ENCODE data around the gene ZNF675. TPM values are rescaled to one million over a fixed set of nuclear protein-coding genes. Genes with fewer than 3 reads are reported as not detected.

The ZNF675 gene
- total RNA-seq (2016; rRNA removed; fragmentation: Illumina TruSeq; extraction: Trizol) (12.8 and 13.1 TPM in 2 replicates), polyA plus RNA-seq (2011; rRNA removed) (2.5 and 3.1 TPM in 2 replicates), polyA minus RNA-seq (2011; rRNA and poly(A)+ RNA removed; ENCODE audit: low replicate concordance) (4.2 and 10.8 TPM in 2 replicates), Bru-seq, nascent RNA (percentile 47 among the genes with signal in this experiment), BruChase-seq, experiment 1, labeled RNA remaining after a 6-hour chase (percentile 45 among the genes with signal in this experiment), BruChase-seq, experiment 2, labeled RNA remaining after a 2-hour chase (percentile 53 among the genes with signal in this experiment)
- 2.5 and 3.8 TPM in 2 replicates for total RNA-seq (2016; cell fraction: cytosol; rRNA removed; fragmentation: Illumina TruSeq; extraction: Trizol; ENCODE audit: low read depth)
- total RNA-seq (2016; cell fraction: insoluble cytoplasmic fraction; rRNA removed; fragmentation: Illumina TruSeq; extraction: Trizol), result 11.9 and 14.7 TPM in 2 replicates
- total RNA-seq (2016; cell fraction: membrane; rRNA removed; fragmentation: Illumina TruSeq; extraction: Trizol), result 4.5 and 7.3 TPM in 2 replicates
- 20.1 and 21.7 TPM in 2 replicates for total RNA-seq (2016; cell fraction: nucleus; rRNA removed; fragmentation: Illumina TruSeq; extraction: Trizol)
- polyA plus RNA-seq (2011; cell fraction: cytosol; rRNA removed), result 1.5 and 2.3 TPM in 2 replicates
- 1.9 and 2.6 TPM in 2 replicates for polyA plus RNA-seq (2011; cell fraction: nucleus; rRNA removed)
- polyA plus RNA-seq (2012), result 2.4 and 3.5 TPM in 2 replicates
- polyA plus RNA-seq (2016; cell fraction: cytosol; fragmentation: Illumina TruSeq; extraction: Trizol; ENCODE audit: low read depth), result 0.59 and 1.2 TPM in 2 replicates
- polyA plus RNA-seq (2016; cell fraction: insoluble cytoplasmic fraction; fragmentation: Illumina TruSeq; extraction: Trizol; ENCODE audit: low read depth), result 8.6 and 9.0 TPM in 2 replicates
- polyA plus RNA-seq (2016; cell fraction: membrane; fragmentation: Illumina TruSeq; extraction: Trizol; ENCODE audit: low read depth), result 1.5 and 2.4 TPM in 2 replicates
- polyA plus RNA-seq (2016; cell fraction: nucleus; fragmentation: Illumina TruSeq; extraction: Trizol; ENCODE audit: insufficient read depth, low read depth), result 17.8 and 18.3 TPM in 2 replicates
- 2.9 and 4.1 TPM in 2 replicates for polyA minus RNA-seq (2011; cell fraction: cytosol; rRNA and poly(A)+ RNA removed)
- polyA minus RNA-seq (2011; cell fraction: nucleus; rRNA and poly(A)+ RNA removed), result 11.8 and 14.4 TPM in 2 replicates
- long read RNA-seq, experiment 1, transcript ZNF675-201 (4 exons, 2,301 nt), result major isoform, 5 of 8 reads
- long read RNA-seq, experiment 1, partial matches to known transcripts, result 0 of 8 reads
- long read RNA-seq, experiment 1, other reads (novel, unspliced or antisense), result 3 of 8 reads
- long read RNA-seq, experiment 2, full-length matches to known transcripts, result 4 of 7 reads
- long read RNA-seq, experiment 2, partial matches to known transcripts, result 0 of 7 reads
- long read RNA-seq, experiment 2, other reads (novel, unspliced or antisense), result 3 of 7 reads

DNA sequence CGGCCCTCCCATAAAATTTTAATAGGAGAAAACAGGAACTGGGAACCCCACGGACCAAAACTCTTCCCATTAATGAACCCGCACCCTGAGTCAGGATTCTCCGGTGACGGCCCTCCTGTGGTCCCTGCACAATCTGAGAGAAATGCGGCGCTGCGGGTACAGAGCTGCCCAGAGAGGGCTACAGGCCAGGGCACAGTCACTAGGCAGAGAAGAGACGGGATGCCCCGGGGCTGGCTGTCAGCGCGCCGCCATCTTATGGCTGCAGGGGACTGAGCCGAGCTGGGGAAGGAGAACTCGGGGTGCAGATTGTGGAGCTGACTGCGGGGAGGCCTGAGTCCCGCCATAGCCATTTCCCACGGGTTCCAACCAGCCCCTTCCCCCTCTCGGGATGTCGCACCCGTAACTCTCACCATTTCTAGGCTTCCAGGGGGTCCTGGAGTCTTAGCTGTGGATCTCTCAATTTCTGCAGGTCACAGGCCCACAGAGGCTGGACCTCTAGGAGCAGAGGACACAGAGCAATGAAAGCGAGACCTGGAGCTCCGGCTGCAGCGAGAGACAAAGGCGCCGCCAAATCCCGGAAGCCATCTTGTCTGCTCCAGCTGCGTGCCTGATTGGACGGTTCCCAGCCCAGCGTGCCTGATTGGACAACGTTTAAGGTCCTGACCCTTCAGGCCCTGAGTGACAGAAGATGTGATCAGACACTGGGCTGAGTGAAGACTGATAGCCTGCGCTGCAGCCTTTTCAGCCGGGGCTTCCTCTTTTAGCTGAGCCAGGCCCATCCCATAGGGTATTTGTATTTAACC is at the start of gene ZNF675:
ZNF675 (minus strand) TSS at position 592 of the 803 bp plus-strand sequence; CDS start at position 413, 179 bp downstream.
- Histone ChIP-seq H4K20me1 (ENCODE audit: insufficient read depth, low read length) (no peaks in the 10 kb centered on the region), H3K4me1 (ENCODE audit: insufficient read depth, low read length) (peaks cover 20% of the 10 kb centered on the region), H3K27me3 (ENCODE audit: control insufficient read depth in 1 of 2, insufficient read depth in 2 of 2, low read length in 2 of 2) (no peaks in the 10 kb centered on the region), H3K27ac (ENCODE audit: extremely low read length, insufficient read depth, low read length) (peak within 1 kb of the TSS; percentile 92), H3K4me2 (ENCODE audit: low read depth, low read length) (peak within 1 kb of the TSS; percentile 78), H2AFZ (ENCODE audit: low read length) (peak within 1 kb of the TSS; percentile 61), H3K9me3 (ENCODE audit: low read length) (no peaks in the 10 kb centered on the region), H3K9ac (ENCODE audit: insufficient read depth, low read depth, low read length) (peak within 1 kb of the TSS; percentile 84), H3K79me2 (ENCODE audit: insufficient read depth, low read length) (peaks cover 20% of the 10 kb centered on the region), H3K4me3 (replicated peaks in 1 of 3; ENCODE audit: insufficient read depth in 1 of 3, low read depth in 2 of 3, low read length in 3 of 3) (peak within 1 kb of the TSS; percentile 91 to 97 (median 95)), H3K36me3 (replicated peaks in 1 of 2; ENCODE audit: control insufficient read depth in 1 of 2, insufficient read depth in 2 of 2, low read length in 2 of 2) (no peaks in the 10 kb centered on the region)
- FAIRE-seq (peak; percentile 83), DNase-seq (ENCODE audit: low spot score) (peak; percentile 92), ATAC-seq (peak; percentile 97)
- POLR2A ChIA-PET, result interaction anchor here (0.9 to 1.5 kb wide), 5 partner anchors 12 to 413 kb away, joined by 3 to 12 read pairs (median 4); partner anchors contain the start of gene ZNF91
- in situ Hi-C loops (cut with HindIII; ENCODE audit: extremely low pct_ligation_motif_present, low pct_unique_long_range_greater_than_20kb), result loop anchor here (10.0 kb wide), 1 partner anchor 292 kb away; the partner anchor contains the start of gene ZNF91
- TSS peak; percentile 73 for BruUV-seq (replicated peaks)
- under 1% methylated on average over 21 of the region's 33 CpGs for WGBS (ENCODE audit: low lambda C conversion rate)
- CTCF ChIA-PET (ENCODE audit: low intra/inter-chr PET ratio, low total read pairs), result no interaction called here
- intact Hi-C loops (cut with micrococcal nuclease; ENCODE audit: unreplicated experiment), result no loop called here
- peak; percentile 35; the same call in 1 of the 2 replicates for TF ChIP-seq SP2 (CRISPR knock-in tag; IDR thresholded peaks at IDR 0.05)
- TF ChIP-seq, protein P1, sequence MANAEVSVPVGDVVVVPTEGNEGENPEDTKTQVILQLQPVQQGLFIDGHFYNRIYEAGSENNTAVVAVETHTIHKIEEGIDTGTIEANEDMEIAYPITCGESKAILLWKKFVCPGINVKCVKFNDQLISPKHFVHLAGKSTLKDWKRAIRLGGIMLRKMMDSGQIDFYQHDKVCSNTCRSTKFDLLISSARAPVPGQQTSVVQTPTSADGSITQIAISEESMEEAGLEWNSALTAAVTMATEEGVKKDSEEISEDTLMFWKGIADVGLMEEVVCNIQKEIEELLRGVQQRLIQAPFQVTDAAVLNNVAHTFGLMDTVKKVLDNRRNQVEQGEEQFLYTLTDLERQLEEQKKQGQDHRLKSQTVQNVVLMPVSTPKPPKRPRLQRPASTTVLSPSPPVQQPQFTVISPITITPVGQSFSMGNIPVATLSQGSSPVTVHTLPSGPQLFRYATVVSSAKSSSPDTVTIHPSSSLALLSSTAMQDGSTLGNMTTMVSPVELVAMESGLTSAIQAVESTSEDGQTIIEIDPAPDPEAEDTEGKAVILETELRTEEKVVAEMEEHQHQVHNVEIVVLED (CRISPR knock-in tag; IDR thresholded peaks at IDR 0.05; ENCODE audit: borderline replicate concordance), result no peak
- TF ChIP-seq KDM5B (CRISPR knock-in tag; IDR thresholded peaks at IDR 0.05; ENCODE audit: borderline replicate concordance), result peak; percentile 35; the same call in 1 of the 2 replicates
- peak; percentile 34; the same call in 1 of the 2 replicates for TF ChIP-seq ZMYM3 (CRISPR knock-in tag; IDR thresholded peaks at IDR 0.05)
- no peak for TF ChIP-seq FOXJ3 (CRISPR knock-in tag; IDR thresholded peaks at IDR 0.05; ENCODE audit: borderline replicate concordance)
- TF ChIP-seq, protein P2, sequence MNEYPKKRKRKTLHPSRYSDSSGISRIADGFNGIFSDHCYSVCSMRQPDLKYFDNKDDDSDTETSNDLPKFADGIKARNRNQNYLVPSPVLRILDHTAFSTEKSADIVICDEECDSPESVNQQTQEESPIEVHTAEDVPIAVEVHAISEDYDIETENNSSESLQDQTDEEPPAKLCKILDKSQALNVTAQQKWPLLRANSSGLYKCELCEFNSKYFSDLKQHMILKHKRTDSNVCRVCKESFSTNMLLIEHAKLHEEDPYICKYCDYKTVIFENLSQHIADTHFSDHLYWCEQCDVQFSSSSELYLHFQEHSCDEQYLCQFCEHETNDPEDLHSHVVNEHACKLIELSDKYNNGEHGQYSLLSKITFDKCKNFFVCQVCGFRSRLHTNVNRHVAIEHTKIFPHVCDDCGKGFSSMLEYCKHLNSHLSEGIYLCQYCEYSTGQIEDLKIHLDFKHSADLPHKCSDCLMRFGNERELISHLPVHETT (CRISPR knock-in tag; conservative IDR thresholded peaks at IDR 0.05), result 0 out of 2 replicates have a peak, but pooled peaks have one; percentile 30
- TF ChIP-seq ARNT (IDR thresholded peaks at IDR 0.05), result no peak
- TF ChIP-seq, protein P3, sequence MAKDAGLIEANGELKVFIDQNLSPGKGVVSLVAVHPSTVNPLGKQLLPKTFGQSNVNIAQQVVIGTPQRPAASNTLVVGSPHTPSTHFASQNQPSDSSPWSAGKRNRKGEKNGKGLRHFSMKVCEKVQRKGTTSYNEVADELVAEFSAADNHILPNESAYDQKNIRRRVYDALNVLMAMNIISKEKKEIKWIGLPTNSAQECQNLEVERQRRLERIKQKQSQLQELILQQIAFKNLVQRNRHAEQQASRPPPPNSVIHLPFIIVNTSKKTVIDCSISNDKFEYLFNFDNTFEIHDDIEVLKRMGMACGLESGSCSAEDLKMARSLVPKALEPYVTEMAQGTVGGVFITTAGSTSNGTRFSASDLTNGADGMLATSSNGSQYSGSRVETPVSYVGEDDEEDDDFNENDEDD (CRISPR knock-in tag; IDR thresholded peaks at IDR 0.05; ENCODE audit: borderline replicate concordance), result peak; percentile 62; the same call in 1 of the 2 replicates
- TF ChIP-seq ZFP1 (CRISPR knock-in tag; IDR thresholded peaks at IDR 0.05), result no peak
- TF ChIP-seq, protein P4, sequence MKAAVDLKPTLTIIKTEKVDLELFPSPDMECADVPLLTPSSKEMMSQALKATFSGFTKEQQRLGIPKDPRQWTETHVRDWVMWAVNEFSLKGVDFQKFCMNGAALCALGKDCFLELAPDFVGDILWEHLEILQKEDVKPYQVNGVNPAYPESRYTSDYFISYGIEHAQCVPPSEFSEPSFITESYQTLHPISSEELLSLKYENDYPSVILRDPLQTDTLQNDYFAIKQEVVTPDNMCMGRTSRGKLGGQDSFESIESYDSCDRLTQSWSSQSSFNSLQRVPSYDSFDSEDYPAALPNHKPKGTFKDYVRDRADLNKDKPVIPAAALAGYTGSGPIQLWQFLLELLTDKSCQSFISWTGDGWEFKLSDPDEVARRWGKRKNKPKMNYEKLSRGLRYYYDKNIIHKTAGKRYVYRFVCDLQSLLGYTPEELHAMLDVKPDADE (CRISPR knock-in tag; IDR thresholded peaks at IDR 0.05), result no peak
- no peak for TF ChIP-seq CREB1 (IDR thresholded peaks at IDR 0.05)
- TF ChIP-seq CREB1 (CRISPR knock-in tag; IDR thresholded peaks at IDR 0.05), result peak; percentile 68

Data from HepG2 (cell line).